Fibroblast of lung (primary cell): Measurements from ENCODE around the gene ZNF688. TPM values are rescaled to one million over a fixed set of nuclear protein-coding genes. Genes with fewer than 3 reads are reported as not detected.

Experiments
- DNase-seq, 2 donors: peaks; one replicate each; pipeline versions ENCODE4 v3.0.0 to v3.0.0-alpha.2; 2010; ENCODE audit warnings: low read depth in 2 of 2
- H2AFZ ChIP-seq: 2 replicates; pipeline ENCODE4 v1.5.1; 2012; ENCODE audit warnings: low read length, control low read depth, inconsistent platforms
- H3K27ac ChIP-seq: 2 replicates; pipeline ENCODE4 v1.5.1; 2011; ENCODE audit warnings: low read length, control low read depth; ENCODE audit not compliant: insufficient read depth
- H3K27me3 ChIP-seq: 2 replicates; pipeline ENCODE4 v1.5.1; 2011; ENCODE audit warnings: mild to moderate bottlenecking, low read length; ENCODE audit not compliant: control insufficient read depth, insufficient read depth
- H3K36me3 ChIP-seq: 2 replicates; pipeline ENCODE4 v1.5.1; 2011; ENCODE audit warnings: low read length; ENCODE audit not compliant: control insufficient read depth, insufficient read depth
- H3K4me1 ChIP-seq: 2 replicates; pipeline ENCODE4 v1.5.1; 2011; ENCODE audit warnings: low read length; ENCODE audit not compliant: control insufficient read depth, insufficient read depth; ENCODE audit errors: extremely low read depth
- H3K4me2 ChIP-seq: 2 replicates; pipeline ENCODE4 v1.5.1; 2011; ENCODE audit warnings: low read length, control low read depth; ENCODE audit not compliant: insufficient read depth; ENCODE audit errors: extremely low read depth
- H3K4me3 ChIP-seq, 4 experiments: fragments of 200-600 bp in 1 of 4; sonication (generic) in 1 of 4; replicated peaks in 1 of 4; 2 replicates each; pipeline ENCODE4 v1.5.1; 2011 to 2016; ENCODE audit warnings: low read length in 4 of 4, low read depth in 3 of 4, mild to moderate bottlenecking in 3 of 4, control low read depth in 2 of 4, inconsistent platforms in 1 of 4, mixed read lengths in 1 of 4; ENCODE audit not compliant: insufficient read depth in 1 of 4; ENCODE audit errors: control extremely low read depth in 1 of 4
- H3K79me2 ChIP-seq: 2 replicates; pipeline ENCODE4 v1.5.1; 2012; ENCODE audit warnings: mild to moderate bottlenecking, low read length, inconsistent platforms; ENCODE audit not compliant: control insufficient read depth, insufficient read depth
- H3K9ac ChIP-seq: 2 replicates; pipeline ENCODE4 v1.5.1; 2011; ENCODE audit warnings: mild to moderate bottlenecking, low read length, control low read depth; ENCODE audit not compliant: insufficient read depth
- H3K9me3 ChIP-seq: 2 replicates; pipeline ENCODE4 v1.5.1; 2012; ENCODE audit warnings: low read depth, low read length; ENCODE audit not compliant: control insufficient read depth, insufficient read depth
- H4K20me1 ChIP-seq: 2 replicates; pipeline ENCODE4 v1.5.1; 2011; ENCODE audit warnings: low read length; ENCODE audit not compliant: control insufficient read depth, insufficient read depth; ENCODE audit errors: extremely low read depth
- EZH2 ChIP-seq: IDR thresholded peaks from 2 replicates; pipeline ENCODE4 v1.5.1; 2012; ENCODE audit warnings: low read length, control low read depth, mild to moderate bottlenecking; ENCODE audit errors: missing control alignments
- polyA plus RNA-seq, 2 donors: library from polyadenylated mRNA; depleted of rRNA in 1 of 2; stranded (reverse) in 1 of 2; unstranded in 1 of 2; fragments of >200 nt; gene quantifications; 2 replicates each; pipeline ENCODE4 v1.2.1, GENCODE V29; 2011 to 2012; ENCODE audit warnings: missing spikeins in 1 of 2
- total RNA-seq: library from RNA; depleted of rRNA; stranded (reverse); fragments of >200 nt; gene quantifications from 2 replicates; pipeline ENCODE4 v1.2.1, GENCODE V29; 2014
- TF ChIP-seq, protein P1 (sequence below), 2 donors: IDR thresholded peaks in 1 of 2; conservative IDR thresholded peaks in 1 of 2; 1 replicate in 1 of 2; 2 replicates in 1 of 2; pipeline ENCODE4 v1.5.1; 2011 to 2012; ENCODE audit warnings: low read length in 2 of 2, control low read depth in 1 of 2, inconsistent platforms in 1 of 2, low read depth in 1 of 2, mild to moderate bottlenecking in 1 of 2

The ZNF688 gene
- total and polyA plus RNA-seq, 2 donors (not counting 1 experiment from before 2014, with no cell fraction given) = 3.0 to 12.9 TPM

DNA sequence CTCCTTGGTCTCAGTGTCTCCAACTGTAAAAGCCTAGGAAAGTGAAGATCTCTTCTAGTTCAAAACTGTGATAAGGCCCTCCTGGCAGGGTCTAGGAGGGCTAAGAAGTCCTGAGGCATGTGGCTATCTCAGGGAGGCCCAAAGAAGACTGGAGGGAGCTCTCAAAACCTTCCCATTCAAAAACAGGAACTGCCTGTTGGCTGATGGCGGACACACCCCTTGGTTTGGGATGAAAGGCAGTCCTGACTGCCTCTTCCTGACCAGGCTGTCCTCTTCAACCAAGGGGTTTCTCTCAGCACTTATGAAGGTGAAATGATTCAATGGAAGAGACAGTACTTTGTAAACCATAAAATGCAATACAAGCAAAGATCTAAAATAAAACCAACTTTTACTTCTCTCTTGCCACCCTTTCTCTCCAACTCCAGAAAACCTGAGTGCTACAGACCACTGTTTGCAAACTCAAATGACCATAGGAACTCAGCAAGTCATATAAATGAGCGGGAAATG lies 18.1 kb downstream of the ZNF688 start:
- Histone ChIP-seq H3K9me3 (no peaks in the 10 kb centered on the region), H4K20me1 (no peaks in the 10 kb centered on the region), H3K4me3 (no peak overlapping the region), H2AFZ (no peak overlapping the region), H3K27ac (no peak overlapping the region), H3K4me2 (no peak overlapping the region), H3K79me2 (peaks cover 8% of the 10 kb centered on the region), H3K4me1 (no peaks in the 10 kb centered on the region), H3K27me3 (no peaks in the 10 kb centered on the region), H3K36me3 (peaks cover 10% of the 10 kb centered on the region), H3K9ac (no peak overlapping the region)
- no peak for DNase-seq
- no peak for TF ChIP-seq EZH2
- TF ChIP-seq, protein P1, sequence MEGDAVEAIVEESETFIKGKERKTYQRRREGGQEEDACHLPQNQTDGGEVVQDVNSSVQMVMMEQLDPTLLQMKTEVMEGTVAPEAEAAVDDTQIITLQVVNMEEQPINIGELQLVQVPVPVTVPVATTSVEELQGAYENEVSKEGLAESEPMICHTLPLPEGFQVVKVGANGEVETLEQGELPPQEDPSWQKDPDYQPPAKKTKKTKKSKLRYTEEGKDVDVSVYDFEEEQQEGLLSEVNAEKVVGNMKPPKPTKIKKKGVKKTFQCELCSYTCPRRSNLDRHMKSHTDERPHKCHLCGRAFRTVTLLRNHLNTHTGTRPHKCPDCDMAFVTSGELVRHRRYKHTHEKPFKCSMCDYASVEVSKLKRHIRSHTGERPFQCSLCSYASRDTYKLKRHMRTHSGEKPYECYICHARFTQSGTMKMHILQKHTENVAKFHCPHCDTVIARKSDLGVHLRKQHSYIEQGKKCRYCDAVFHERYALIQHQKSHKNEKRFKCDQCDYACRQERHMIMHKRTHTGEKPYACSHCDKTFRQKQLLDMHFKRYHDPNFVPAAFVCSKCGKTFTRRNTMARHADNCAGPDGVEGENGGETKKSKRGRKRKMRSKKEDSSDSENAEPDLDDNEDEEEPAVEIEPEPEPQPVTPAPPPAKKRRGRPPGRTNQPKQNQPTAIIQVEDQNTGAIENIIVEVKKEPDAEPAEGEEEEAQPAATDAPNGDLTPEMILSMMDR (conservative IDR thresholded peaks at IDR 0.05 in 1 of 2, IDR thresholded peaks at IDR 0.05 in 1 of 2; ENCODE audit: low read depth in 1 of 2, low read length in 2 of 2) = no peak

DNA sequence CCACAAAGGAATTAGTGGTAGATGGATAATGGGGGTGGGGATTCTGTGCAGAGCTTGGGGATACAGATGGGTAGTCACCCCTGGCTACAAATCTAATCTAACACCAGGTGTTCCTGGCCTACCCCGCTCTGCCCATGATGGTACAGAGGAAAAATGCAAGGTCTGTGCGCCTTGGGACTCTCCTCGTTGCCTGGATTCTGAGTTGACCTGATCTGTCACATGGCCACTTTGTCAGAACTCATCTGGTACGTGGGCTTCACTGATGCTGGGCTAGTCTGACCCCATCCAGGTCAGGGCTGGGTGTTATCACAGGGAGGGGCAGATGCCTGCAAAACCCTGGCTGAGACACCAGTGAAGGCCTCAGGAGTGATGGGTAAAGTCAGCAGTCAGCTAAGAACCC lies 18.6 kb downstream of the ZNF688 start:
- H3K4me2 ChIP-seq = no peak overlapping the region
- no peak for DNase-seq
- no peak overlapping the region for H3K4me3 ChIP-seq
- H4K20me1 ChIP-seq = no peaks in the 10 kb centered on the region
- peaks cover 8% of the 10 kb centered on the region for H3K79me2 ChIP-seq
- H3K9me3 ChIP-seq = no peaks in the 10 kb centered on the region
- TF ChIP-seq EZH2 = no peak
- TF ChIP-seq, protein P1 (conservative IDR thresholded peaks at IDR 0.05 in 1 of 2, IDR thresholded peaks at IDR 0.05 in 1 of 2; ENCODE audit: low read depth in 1 of 2, low read length in 2 of 2) = no peak
- H3K27ac ChIP-seq = no peak overlapping the region
- no peaks in the 10 kb centered on the region for H3K27me3 ChIP-seq
- peaks cover 10% of the 10 kb centered on the region for H3K36me3 ChIP-seq
- no peak overlapping the region for H2AFZ ChIP-seq
- no peaks in the 10 kb centered on the region for H3K4me1 ChIP-seq
- H3K9ac ChIP-seq = no peak overlapping the region

DNA sequence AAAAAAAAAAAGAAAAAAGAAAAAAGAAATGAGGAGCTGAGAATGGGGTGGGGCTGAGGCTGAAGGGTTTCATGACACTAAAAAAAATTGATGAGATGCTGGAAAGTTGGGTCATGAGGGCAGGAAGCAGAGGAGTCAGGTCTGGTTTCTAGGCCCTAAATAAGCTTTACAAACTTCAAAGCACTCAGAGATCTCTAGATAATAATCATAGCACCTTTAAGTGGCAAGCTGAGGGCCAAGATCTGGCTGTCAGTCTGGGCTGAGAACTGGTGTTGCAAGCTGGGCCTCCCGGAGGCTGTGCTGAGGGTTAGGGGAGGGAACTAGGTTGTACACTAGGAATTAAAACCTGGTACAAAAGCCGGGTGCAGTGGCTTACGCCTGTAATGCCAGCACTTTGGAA lies 19.7 kb downstream of the ZNF688 start:
- H3K79me2 ChIP-seq = peaks cover 3% of the 10 kb centered on the region
- no peak for DNase-seq

More for the DNA sequence above, 19.7 kb downstream of the ZNF688 start:
- Histone ChIP-seq H3K4me3 (no peak overlapping the region), H4K20me1 (no peaks in the 10 kb centered on the region), H3K27ac (no peak overlapping the region), H2AFZ (no peak overlapping the region), H3K9ac (no peak overlapping the region), H3K27me3 (no peaks in the 10 kb centered on the region), H3K4me2 (no peak overlapping the region), H3K9me3 (no peaks in the 10 kb centered on the region), H3K36me3 (peaks cover 10% of the 10 kb centered on the region), H3K4me1 (no peaks in the 10 kb centered on the region)
- no peak for TF ChIP-seq EZH2
- TF ChIP-seq, protein P1 (conservative IDR thresholded peaks at IDR 0.05 in 1 of 2, IDR thresholded peaks at IDR 0.05 in 1 of 2; ENCODE audit: low read depth in 1 of 2, low read length in 2 of 2) = no peak
